Measurements from ENCODE around the gene UBAC2.
"Not testable (repeated sequence)": the region's sequence is repeated elsewhere in the genome, so short reads cannot be mapped to it uniquely, and the experiment has no call there.

The UBAC2 gene

DNA sequence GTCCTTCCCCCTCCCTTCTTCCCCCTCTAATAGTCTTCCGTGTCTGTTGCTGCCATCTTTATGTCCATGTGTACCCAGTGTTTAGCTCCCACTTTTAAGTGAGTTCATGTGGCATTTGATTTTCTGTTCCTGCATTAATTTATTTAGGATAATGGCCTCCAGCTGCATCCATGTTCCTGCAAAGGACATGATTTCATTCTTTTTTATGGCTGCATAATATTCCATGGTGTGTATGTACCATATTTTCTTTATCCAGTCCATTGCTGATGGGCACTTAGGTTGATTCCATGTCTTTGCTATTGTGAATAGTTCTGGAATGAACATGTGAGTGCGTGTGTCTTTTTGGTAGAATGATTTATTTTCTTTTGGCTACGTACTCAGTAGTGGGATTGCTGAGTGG is 48.5 kb downstream of the UBAC2 start:
- not testable (repeated sequence) for DNase-seq (ENCODE audit: low read depth in 2 of 2)

DNA sequence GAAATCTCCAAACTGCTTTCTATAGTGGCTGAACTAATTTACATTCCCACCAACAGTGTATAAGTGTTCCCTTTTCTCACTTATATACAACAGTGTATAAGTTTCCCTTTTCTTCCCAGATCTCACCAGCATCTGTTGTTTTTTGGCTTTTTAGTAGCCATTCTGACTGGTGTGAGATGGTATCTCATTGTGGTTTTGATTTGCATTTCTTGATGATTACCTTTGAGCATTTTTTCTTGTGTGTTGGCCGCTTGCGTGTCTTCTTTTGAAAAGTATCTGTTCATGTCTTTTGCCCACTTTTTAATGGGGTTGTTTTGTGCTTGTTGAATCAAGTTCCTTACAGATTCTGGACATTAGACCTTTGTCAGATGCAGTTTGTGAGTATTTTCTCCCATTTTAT is 49.0 kb downstream of the UBAC2 start:
- DNase-seq (ENCODE audit: low read depth in 2 of 2), result not testable (repeated sequence)

DNA sequence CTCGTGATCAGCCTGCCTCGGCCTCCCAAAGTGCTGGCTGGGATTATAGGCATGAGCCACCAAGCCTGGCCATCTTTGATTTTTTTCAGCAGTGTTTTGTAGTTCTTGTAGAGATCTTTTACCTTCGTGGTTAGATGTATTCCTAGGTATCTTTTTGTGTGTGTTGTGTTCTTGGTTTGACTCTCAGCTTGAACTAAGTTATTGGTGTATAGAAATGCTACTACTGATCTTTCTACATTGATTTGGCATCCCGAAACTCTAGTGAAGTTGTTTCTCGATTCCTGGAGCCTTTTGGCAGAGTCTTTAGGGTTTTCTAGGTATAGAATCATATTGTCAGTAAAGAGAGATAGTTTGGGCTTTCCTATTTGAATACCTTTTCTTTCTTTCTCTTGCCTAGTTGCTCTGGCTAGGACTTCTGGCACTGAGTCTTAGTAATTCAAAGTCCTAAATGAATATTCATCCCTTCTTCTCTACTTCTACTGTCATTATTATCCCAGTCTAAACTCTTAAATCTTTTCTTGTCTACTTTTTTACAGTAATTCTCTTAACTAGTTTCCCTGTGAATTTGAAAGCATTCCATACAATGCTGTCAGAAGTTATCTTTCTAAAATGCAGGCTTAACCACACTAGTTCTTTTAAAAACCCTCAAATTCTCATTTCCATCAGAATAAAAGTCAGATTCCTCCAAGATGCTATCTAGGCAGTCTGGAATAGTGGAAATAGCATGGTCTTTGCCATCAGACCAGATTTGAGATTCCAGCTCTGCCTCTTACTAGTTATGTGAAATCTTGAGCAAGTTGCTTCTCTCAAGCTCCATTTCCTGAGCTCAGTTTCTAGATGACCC is 50.5 kb downstream of the UBAC2 start:
- DNase-seq (ENCODE audit: low read depth in 2 of 2), result no peak

GRCh38 chr13:99251921-99252320 is 51.3 kb downstream of the UBAC2 start:
- no peak for DNase-seq (ENCODE audit: low read depth in 2 of 2)

DNA sequence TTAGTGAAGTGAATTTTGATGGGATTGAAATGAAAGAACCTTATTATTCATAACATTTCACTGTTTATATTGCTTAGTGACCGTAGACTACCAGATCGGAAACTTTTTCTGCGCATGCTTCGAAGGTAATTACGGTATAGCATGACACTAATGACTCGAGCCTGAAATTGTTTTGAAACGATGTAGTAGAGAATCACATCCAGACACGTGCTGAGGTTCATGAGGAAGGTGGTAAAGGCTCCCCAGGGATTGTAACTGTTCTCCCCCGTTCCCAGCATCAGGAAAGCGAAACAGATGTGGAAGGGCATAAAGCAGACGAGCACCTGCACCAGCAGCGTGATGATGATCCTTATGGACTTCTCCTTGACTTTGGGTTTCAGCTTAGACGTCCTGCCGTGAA is 54.2 kb downstream of the UBAC2 start:
- DNase-seq (ENCODE audit: low read depth in 2 of 2), result no peak

DNA sequence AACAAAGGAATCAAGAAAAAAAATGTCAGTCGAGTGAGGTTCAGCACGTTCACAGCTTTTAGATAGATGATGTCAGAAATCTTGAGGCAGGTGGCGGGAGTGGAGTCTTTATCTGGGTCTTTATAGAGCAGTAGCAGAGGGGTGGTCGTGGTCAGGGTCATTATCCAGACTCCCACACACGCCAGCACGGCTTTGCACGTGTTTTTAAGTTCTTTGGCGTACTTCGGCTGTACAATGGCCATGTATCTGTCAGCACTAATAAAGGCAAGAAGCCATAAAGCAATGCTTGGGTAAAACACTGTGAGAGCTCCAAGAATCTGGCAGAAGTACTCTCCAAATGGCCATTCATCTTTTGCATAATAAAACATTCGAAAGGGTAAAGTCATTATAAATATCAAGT is 54.6 kb downstream of the UBAC2 start:
- no peak for DNase-seq (ENCODE audit: low read depth in 2 of 2)

GRCh38 chr13:99256283-99256682 is 55.6 kb downstream of the UBAC2 start:
- DNase-seq (ENCODE audit: low read depth in 2 of 2), result no peak

GRCh38 chr13:99256709-99257108 is 56.1 kb downstream of the UBAC2 start:
- DNase-seq (ENCODE audit: low read depth in 2 of 2), result no peak

GRCh38 chr13:99257291-99257690 is 56.6 kb downstream of the UBAC2 start:
- no peak for DNase-seq (ENCODE audit: low read depth in 2 of 2)

DNA sequence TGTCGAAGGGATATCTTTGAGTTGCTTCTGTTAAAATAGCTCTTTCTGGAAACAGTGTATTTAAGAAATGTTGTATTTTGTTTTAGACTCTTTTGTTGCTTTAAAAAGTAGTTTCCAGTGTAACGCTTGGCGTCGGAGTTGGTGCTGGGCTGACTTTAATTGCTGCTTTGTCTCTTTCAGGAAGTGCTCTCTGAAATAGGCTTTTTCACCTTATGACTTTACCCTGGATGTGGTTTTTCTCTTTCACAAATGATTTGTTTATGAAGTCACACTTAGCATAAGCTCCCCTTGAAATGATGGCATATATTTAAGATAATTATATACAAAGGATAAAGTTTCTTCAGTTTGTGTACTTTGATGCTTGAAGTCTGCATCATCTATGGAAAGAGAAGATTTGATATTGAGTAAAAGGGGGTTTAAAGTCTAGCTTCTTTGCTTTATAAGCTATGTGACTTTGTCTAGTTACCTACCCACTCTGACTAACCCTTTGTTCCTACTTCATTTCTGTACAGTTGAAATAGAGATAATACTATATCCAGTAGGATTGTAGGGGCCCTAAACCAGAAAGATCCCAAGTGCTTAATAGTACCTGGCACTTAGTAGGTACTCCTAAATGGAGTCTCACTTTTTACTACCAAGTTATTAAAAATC is 57.7 kb downstream of the UBAC2 start, which contains the start of gene GPR18:
GPR18 (minus strand) TSS at position 170 of the 651 bp plus-strand sequence. CDS start 2,507 bp downstream, outside the sequence.
- peak in 1 of 2 donors; percentile 21 for DNase-seq (ENCODE audit: low read depth in 2 of 2)

DNA sequence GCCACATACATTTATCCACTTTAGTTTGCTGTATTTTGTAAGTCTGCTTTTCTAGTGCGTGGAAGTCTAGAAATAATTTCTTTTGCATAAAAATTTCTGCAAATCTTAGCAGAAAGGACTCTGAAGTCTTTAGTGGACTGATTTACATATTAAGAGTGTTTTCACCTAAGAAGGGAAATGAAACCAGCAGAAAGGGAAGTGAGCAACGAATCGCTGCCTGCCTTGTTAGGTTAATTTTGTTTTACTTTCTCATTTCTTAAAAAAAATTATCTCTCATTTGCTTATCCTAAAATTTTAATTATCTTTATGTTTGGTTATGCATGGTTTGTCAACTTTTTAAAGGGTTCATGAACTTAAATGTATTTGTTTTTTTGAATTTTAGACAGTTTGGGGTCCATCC is 58.3 kb downstream of the UBAC2 start:
- no peak for DNase-seq (ENCODE audit: low read depth in 2 of 2)

GRCh38 chr13:99260216-99260615 is 59.6 kb downstream of the UBAC2 start:
- DNase-seq (ENCODE audit: low read depth in 2 of 2), result no peak

DNA sequence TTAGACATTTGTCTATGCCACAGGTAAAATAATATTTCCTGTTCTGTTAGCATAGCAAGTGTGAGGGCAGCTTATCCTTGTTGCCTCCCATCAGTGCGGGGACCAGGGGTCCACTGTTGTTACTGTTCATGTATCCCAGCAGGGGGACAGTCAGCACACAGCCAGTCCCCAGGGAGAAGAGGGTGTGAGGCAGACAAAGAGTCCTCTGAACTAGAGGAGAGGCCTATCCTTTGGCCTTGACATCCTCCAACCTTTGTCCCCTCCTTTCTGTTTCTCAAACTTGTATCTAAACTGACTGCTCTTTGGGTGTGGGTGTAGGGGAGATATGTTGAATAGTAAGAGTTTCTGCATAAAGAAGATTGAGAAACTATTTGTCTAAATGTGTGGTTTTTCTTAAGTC is 60.4 kb downstream of the UBAC2 start:
- DNase-seq (ENCODE audit: low read depth in 2 of 2), result no peak

- DNase-seq (ENCODE audit: low read depth in 2 of 2), result no peak
Observed at GRCh38 chr13:99263126-99263785, 62.6 kb downstream of the UBAC2 start.

- no peak for DNase-seq (ENCODE audit: low read depth in 2 of 2)
Observed at GRCh38 chr13:99264051-99264450, 63.4 kb downstream of the UBAC2 start.

GRCh38 chr13:99265162-99265800 is 64.6 kb downstream of the UBAC2 start:
- DNase-seq (ENCODE audit: low read depth in 2 of 2), result peak in 1 of 2 donors; percentile 47

DNA sequence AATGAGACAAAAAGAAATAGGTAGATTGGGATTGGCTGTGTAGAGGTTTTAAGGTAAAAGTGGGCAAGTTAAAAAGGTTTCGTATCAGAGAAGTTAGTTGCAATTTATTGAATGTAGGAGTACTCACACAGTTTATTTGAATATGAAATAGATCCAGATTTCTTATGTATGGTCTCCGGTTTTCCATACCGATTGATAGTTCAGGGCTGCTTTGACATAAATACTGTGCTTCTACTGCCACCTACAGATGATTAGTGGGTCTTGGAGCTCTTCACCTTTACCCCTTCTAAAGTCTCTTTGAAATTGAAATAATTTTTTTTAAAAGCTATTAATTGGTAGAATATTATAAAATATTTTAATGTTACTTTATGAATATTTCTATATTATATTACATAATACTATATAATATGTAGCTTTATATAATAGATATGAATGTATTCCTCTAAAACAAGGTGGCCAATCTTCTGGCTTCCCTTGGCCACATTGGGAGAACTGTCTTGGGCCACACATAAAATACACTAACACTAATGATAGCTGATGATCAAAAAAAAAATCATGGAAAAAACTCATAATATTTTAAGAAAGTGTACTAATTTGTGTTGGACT is 65.3 kb downstream of the UBAC2 start:
- DNase-seq (ENCODE audit: low read depth in 2 of 2), result no peak

GRCh38 chr13:99266827-99267226 is 66.2 kb downstream of the UBAC2 start:
- no peak for DNase-seq (ENCODE audit: low read depth in 2 of 2)

DNA sequence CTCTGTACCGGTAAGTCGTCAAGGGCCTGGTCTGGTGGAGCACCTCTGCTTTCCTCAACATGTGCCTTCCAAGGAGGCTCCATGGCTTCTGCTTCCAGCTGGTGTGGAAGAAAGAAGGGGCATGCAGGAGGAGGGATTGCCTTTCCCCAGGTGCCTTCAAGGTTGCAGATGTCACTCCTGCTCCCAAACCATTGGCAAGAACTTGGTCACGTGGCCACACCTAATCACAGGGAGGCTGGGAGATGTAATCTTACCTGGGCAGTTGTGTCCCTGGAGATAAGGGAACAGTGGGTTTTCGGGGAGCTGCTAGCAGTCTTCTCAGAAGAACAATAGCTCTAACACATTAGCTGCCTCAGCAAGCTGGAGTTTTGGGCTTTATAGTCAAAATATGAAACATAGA is 67.3 kb downstream of the UBAC2 start:
- no peak for DNase-seq (ENCODE audit: low read depth in 2 of 2)

DNA sequence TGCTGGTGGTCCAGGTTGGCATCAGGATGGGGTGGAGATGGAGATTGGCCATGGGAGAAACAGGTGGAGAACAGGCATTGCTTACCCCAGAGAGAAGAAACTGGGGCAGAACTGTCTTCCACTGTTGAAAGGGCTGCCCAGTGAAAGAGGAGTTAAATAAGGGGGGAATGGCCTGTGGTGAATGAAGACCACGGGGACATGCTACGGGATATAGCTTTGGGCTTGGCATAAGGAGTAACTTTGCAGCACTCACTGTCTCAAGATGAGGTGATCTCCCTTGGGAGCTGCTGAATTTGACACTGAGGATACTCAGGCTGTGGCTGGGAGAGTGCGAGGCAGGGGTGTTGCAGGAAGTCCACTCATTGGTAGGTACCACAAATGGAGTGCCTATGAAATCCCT is 68.2 kb downstream of the UBAC2 start:
- no peak for DNase-seq (ENCODE audit: low read depth in 2 of 2)

DNA sequence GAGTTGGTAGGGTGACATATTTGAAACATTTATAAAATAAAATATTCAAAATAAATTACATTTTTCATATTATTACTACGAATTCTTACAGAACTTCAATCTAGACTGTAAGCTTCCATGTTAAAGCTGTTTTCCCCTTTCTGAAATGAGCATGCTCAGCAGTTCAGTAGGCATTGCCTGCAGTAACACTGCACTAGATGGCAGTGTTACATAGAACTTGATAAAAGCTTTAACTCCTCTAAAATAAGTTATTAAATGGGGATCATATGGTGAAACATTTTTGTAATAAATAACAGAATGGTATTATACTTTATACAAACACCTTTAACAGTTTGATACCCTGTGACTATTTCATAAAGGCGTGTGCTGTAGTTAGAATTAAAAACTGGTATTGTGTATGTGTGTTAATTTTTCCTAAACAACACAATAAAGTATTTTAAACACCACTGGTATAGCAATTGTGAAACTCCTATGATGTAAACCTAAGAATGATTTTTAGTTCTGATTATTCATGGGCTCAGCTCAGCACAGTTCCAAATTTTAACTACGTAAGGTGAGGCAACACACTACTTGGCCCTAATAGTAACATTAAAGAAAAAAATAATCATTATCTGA is 69.1 kb downstream of the UBAC2 start:
- no peak for DNase-seq (ENCODE audit: low read depth in 2 of 2)

All from activated CD4-positive, alpha-beta T cell treated with anti-CD3 and anti-CD28 coated beads for 24 hours (primary cell).